ENCODE results near the gene LRMDA.
A peak's percentile ranks its signal among the peaks of the same experiment; 100 is the strongest.

LRMDA gene

GRCh38 chr10:75939541-75939940 lies 508.1 kb downstream of the LRMDA start:
- no peak for DNase-seq

- no peak for DNase-seq
Observed at GRCh38 chr10:75940742-75941141, 509.3 kb downstream of the LRMDA start.

GRCh38 chr10:75941223-75941801 lies 509.9 kb downstream of the LRMDA start:
- no peak for DNase-seq

GRCh38 chr10:75944061-75944460 lies 512.6 kb downstream of the LRMDA start:
- no peak for DNase-seq

GRCh38 chr10:75948583-75948982 lies 517.2 kb downstream of the LRMDA start:
- DNase-seq, result no peak

GRCh38 chr10:75950307-75950706 lies 518.9 kb downstream of the LRMDA start:
- DNase-seq, result no peak

- no peak for DNase-seq
Observed at GRCh38 chr10:75950997-75951589, 519.7 kb downstream of the LRMDA start.

- DNase-seq, result no peak
Observed at GRCh38 chr10:75951627-75952026, 520.2 kb downstream of the LRMDA start.

GRCh38 chr10:75952093-75952492 lies 520.7 kb downstream of the LRMDA start:
- DNase-seq, result no peak

- no peak for DNase-seq
Observed at GRCh38 chr10:75954486-75954885, 523.1 kb downstream of the LRMDA start.

GRCh38 chr10:75955973-75956502 lies 524.6 kb downstream of the LRMDA start:
- DNase-seq, result no peak

GRCh38 chr10:75956624-75957023 lies 525.2 kb downstream of the LRMDA start:
- DNase-seq, result no peak

- no peak for DNase-seq
Observed at GRCh38 chr10:75957314-75958120, 526.1 kb downstream of the LRMDA start.

GRCh38 chr10:75959209-75959608 lies 527.8 kb downstream of the LRMDA start:
- DNase-seq, result no peak

GRCh38 chr10:75959912-75960311 lies 528.5 kb downstream of the LRMDA start:
- DNase-seq, result no peak

- no peak for DNase-seq
Observed at GRCh38 chr10:75962395-75963061, 531.1 kb downstream of the LRMDA start.

- peak; percentile 2 for DNase-seq
Observed at GRCh38 chr10:75967491-75967890, 536.1 kb downstream of the LRMDA start.

GRCh38 chr10:75969031-75969430 lies 537.6 kb downstream of the LRMDA start:
- no peak for DNase-seq

GRCh38 chr10:75971402-75972211 lies 540.2 kb downstream of the LRMDA start:
- DNase-seq, result no peak

GRCh38 chr10:75972491-75973276 lies 541.3 kb downstream of the LRMDA start:
- peak; percentile 5 for DNase-seq

- no peak for DNase-seq
Observed at GRCh38 chr10:75974080-75974479, 542.7 kb downstream of the LRMDA start.

GRCh38 chr10:75976681-75977080 lies 545.3 kb downstream of the LRMDA start:
- DNase-seq, result no peak
